ENCODE measurements around the gene PGAM1. TPM values are rescaled to one million over a fixed set of nuclear protein-coding genes. Genes with fewer than 3 reads are reported as not detected.

The PGAM1 gene
- total RNA-seq, 1 experiment from 2014 or later, result 497 TPM

- TF ChIP-seq RAD21 (IDR thresholded peaks at IDR 0.05; ENCODE audit: low read depth) (peak; percentile 81), ELF1 (IDR thresholded peaks at IDR 0.05; ENCODE audit: borderline replicate concordance, low read depth) (no peak), CTCF (IDR thresholded peaks at IDR 0.05 in 2 of 3, conservative IDR thresholded peaks at IDR 0.05 in 1 of 3; ENCODE audit: borderline replicate concordance in 1 of 3, insufficient read depth in 1 of 3, low read depth in 2 of 3, low read length in 2 of 3) (peak; percentile 76 to 97 (median 80)), CEBPB (IDR thresholded peaks at IDR 0.05; ENCODE audit: low read depth) (no peak), SRF (IDR thresholded peaks at IDR 0.05; ENCODE audit: low read depth) (peak; percentile 79), POLR2AphosphoS5 (IDR thresholded peaks at IDR 0.05; ENCODE audit: low read depth, low read length) (0 out of 2 replicates have a peak, but pooled peaks have one; percentile 20), CBX3 (IDR thresholded peaks at IDR 0.05; ENCODE audit: low read depth) (peak; percentile 48; the same call in 1 of the 2 replicates), JUND (IDR thresholded peaks at IDR 0.05) (no peak), MAX (IDR thresholded peaks at IDR 0.05) (peak; percentile 37; the same call in 1 of the 2 replicates)
- Histone ChIP-seq H3K4me2 (ENCODE audit: low read length) (peak overlapping the region; percentile 83), H4K20me1 (ENCODE audit: insufficient read depth) (no peaks in the 10 kb centered on the region), H3K9ac (ENCODE audit: low read length) (no peak overlapping the region), H3K79me2 (ENCODE audit: insufficient read depth, low read length) (no peaks in the 10 kb centered on the region), H3K4me1 (ENCODE audit: control insufficient read depth in 1 of 2, insufficient read depth in 2 of 2, low read length in 2 of 2) (peaks cover 8 to 44% of the 10 kb centered on the region in 2 experiments; a peak in 3 of 4 replicates), H3K27me3 (ENCODE audit: insufficient read depth, low read length) (no peaks in the 10 kb centered on the region), H3K4me3 (replicated peaks in 1 of 2; ENCODE audit: low read depth in 1 of 2, low read length in 2 of 2) (peak overlapping the region; percentile 25 to 31), H3K36me3 (ENCODE audit: control insufficient read depth in 1 of 2, insufficient read depth in 2 of 2, low read length in 2 of 2) (no peaks in the 10 kb centered on the region), H2AFZ (ENCODE audit: low read depth, low read length, poor library complexity, severe bottlenecking) (peak overlapping the region; percentile 84), H3K27ac (ENCODE audit: low read depth, low read length) (0 out of 2 replicates have a peak overlapping the region, but pooled peaks have one; percentile 25), H3K9me3 (ENCODE audit: control insufficient read depth in 1 of 2, insufficient read depth in 1 of 2, low read depth in 1 of 2, low read length in 2 of 2) (no peaks in the 10 kb centered on the region), H3K9me2 (ENCODE audit: insufficient read depth) (no peaks in the 10 kb centered on the region)
- POLR2A ChIA-PET, result no interaction called here
- RAD21 ChIA-PET (ENCODE audit: low non-redundant PET in 1 of 2, low total read pairs in 2 of 2, uncharacterized antibody in 2 of 2, unreplicated experiment in 2 of 2), result no interaction called here
- ATAC-seq (peak; percentile 96), DNase-seq (ENCODE audit: low read depth, low spot score) (peak; percentile 77)
- no TSS peak for BruUV-seq (replicated peaks)
- CTCF ChIA-PET, result interaction anchor here (1.0 to 1.6 kb wide), 2 partner anchors 205 kb away, joined by 3 to 4 read pairs; no protein-coding TSS in a partner anchor
- intact Hi-C loops (cut with micrococcal nuclease), result loop anchor here (1.0 to 2.0 kb wide), 3 partner anchors 39 to 205 kb away; partner anchors contain the start of genes EXOSC1 and ZDHHC16
Measured at GRCh38 chr10:97407211-97407951, 18.6 kb upstream of the PGAM1 start.
